GM21576 (cell line): ENCODE measurements around the gene ACSBG1.
"Not testable (repeated sequence)": the region's sequence is repeated elsewhere in the genome, so short reads cannot be mapped to it uniquely, and the experiment has no call there.

Experiments
- ATAC-seq: cut with Tn5 transposase; IDR thresholded peaks from one replicate; pipeline ENCODE4 v1.9.1; 2021; ENCODE audit warnings: mild to moderate bottlenecking, moderate library complexity; ENCODE audit not compliant: unreplicated experiment

The ACSBG1 gene

GRCh38 chr15:78251136-78251535, 16.8 kb upstream of the ACSBG1 start:
- ATAC-seq = no peak

DNA sequence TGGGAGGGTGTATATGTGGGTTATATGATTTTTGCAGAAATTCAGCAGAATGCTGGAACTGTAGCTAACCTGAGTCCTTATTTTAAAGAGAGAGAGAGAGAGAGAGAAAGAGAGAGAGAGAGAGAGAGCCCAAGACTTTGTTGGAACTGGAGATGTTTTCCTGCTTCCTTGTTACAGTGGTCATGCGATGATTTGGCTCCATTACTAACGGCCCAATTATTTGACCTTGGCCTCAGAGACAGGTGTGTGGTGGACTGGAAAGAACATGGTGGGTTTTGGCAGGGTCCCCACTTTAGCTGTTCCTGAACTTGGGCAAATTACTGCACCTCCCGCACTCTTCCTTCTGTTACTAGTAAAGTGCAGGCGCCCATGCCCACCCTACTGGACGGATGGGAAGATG, 14.8 kb upstream of the ACSBG1 start:
- no peak for ATAC-seq

DNA sequence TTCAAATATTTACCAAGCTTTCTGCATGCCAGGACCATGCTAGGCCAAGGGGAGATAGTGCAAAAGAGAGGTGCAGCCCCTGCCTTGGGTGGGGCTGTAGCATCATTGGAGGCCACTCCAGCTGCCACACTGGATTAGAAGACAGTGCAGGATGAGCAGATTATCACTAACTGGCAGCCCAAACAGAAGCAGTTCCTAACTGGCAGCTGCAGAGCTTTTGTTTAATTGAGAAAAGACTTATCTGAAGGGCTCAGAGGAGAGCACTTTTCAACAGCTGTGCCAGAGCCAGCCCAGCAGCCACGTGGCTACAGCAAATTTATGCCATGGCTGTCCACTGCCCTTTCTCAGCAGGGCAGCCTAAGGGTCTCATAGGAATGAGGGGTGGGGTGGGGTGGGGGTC, 13.5 kb upstream of the ACSBG1 start:
- ATAC-seq = no peak

DNA sequence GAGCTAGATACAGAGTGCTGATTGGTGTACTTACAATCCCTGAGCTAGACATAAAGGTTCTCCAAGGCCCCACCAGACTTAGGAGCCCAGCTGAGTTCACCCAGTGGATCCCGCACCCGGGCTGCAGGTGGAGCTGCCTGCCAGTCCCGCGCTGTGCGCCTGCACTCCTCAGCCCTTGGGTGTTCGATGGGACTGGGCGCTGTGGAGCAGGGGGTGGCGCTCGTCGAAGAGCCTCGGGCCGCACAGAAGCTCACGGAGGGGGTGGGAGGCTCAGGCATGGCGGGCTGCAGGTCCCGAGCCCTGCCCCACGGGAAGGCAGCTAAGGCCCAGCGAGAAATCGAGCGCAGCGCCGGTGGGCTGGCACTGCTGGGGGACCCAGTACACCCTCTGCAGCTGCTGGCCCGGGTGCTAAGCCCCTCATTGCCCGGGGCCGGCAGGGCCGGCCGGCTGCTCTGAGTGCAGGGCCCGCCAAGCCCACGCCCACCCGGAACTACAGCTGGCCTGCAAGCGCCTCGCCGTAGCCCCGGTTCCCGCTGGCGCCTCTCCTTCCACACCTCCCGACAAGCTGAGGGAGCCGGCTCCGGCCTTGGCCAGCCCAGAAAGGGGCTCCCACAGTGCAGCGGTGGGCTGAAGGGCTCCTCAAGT, 11.7 kb upstream of the ACSBG1 start:
- ATAC-seq = not testable (repeated sequence)

DNA sequence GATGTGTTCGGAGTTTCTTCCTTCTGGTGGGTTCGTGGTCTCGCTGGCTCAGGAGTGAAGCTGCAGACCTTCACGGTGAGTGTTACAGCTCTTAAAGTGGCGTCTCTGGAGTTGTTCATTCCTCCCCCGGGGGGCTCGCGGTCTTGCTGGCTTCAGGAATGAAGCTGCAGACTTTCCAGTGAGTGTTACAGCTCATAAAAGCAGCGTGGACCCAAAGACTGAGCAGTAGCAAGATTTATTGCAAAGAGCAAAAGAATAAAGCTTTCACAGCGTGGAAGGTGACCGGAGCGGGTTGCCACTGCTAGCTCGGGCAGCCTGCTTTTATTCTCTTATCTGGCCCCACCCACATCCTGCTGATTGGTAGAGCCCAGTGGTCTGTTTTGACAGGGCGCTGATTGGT, 11.0 kb upstream of the ACSBG1 start:
- ATAC-seq = not testable (repeated sequence)

- no peak for ATAC-seq
Observed at GRCh38 chr15:78244893-78245292, 10.5 kb upstream of the ACSBG1 start.

- ATAC-seq = no peak
Observed at GRCh38 chr15:78244101-78244500, 9.7 kb upstream of the ACSBG1 start.

GRCh38 chr15:78243491-78243941, 9.2 kb upstream of the ACSBG1 start:
- ATAC-seq = no peak

- no peak for ATAC-seq
Observed at GRCh38 chr15:78243058-78243457, 8.7 kb upstream of the ACSBG1 start.

DNA sequence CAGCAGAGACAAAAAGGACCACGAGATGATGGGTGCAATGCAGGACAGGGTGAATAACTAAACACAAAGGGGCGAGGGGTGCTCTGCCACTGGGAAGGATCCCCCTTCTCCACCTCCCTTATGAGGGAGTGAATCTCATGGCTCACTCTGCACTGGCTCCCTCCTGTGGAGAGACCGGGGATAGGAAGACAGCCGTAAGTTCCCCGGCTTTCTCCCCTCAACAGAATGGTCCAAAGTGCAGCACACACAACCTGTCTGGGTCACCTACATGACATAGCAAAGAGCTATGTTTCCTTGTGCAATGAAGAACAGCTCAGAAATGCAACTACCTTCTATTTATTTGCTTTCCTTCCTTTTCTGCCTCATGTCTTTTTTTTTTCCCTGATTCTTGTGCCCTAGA, 7.8 kb upstream of the ACSBG1 start:
- no peak for ATAC-seq

DNA sequence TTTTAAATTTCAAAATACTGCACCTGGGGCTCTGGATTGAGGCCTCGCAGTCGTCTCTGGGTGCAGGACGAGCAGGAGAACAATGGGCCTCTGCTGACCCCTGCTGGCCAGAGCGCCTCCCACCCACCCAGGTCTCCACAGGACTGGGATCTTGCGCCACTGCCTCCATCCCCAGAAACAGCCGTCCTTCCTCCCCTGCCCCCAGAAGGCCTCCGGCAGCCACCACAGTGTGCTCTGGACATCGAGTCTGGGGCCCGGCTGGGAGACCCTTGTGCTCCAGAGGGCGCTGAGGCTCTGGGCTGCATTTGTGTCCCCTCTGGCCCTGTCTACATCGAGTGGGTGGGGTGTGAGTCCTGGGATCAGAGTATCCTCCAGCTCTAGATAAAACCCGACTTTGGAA, 6.7 kb upstream of the ACSBG1 start:
- ATAC-seq = no peak

DNA sequence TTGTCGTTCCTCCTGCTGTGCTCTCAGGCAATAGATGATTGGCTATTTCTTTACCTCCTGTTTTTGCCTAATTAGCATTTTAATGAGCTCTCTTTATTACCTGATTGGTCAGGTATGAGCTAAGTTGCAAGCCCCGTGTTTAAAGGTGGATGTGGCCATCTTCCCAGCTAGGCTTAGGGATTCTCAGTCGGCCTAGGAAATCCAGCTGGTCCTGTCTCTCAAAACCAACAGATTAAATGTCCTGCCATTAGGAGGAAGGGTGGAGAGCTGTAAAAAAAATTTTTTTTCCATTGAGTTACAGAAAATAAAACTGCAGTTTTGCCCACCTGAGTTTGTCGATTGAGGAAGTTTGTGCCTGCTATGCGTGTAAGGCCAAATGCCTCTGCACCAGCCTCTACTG, 5.4 kb upstream of the ACSBG1 start:
- ATAC-seq = no peak

- ATAC-seq = no peak
Observed at GRCh38 chr15:78237146-78237545, 2.8 kb upstream of the ACSBG1 start.

DNA sequence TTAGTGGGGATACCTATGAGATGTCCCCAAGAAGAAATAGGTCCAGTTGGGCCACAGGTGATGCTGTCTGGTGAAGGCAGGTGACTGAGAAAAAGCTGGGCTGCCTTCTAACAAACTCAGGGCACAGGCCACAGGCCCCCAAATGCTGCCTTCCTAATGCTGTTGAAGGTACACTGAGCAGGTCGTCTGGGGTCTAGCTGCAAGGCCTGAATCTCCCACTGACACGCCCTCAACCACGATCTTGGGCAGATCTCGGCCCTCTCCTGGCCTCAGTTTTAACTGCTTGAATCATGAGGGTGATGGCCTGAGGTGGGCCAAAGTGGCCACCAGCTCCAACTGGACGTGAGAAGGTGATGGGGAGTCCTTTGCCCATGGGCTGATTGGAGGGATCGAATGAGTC, 2.1 kb upstream of the ACSBG1 start:
- no peak for ATAC-seq

DNA sequence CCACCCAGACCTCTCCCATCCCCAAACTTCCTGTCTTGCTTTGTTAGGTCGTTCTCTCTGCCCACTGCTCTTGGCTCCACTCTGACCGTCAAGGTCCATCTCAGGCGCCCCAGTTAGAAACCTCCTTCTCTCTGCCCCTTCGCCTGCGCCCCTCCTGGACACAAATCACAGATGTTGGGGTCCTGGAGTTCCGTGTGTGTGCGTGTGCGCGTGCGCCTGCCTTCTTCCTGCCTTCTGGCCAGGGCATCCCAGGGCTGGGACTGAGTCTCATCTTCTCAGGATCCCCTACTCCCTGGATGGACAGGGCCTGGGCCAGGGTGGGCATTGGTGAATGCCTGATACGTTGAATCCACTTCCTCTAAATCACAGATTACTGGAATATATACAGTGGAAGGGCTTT, 869 bp downstream of the ACSBG1 start:
- no peak for ATAC-seq

- ATAC-seq = no peak
Observed at GRCh38 chr15:78232951-78233350, 1.4 kb downstream of the ACSBG1 start.

GRCh38 chr15:78229431-78230406, 4.6 kb downstream of the ACSBG1 start:
- ATAC-seq = no peak

- no peak for ATAC-seq
Observed at GRCh38 chr15:78228356-78228996, 5.9 kb downstream of the ACSBG1 start.

- ATAC-seq = no peak
Observed at GRCh38 chr15:78225783-78226541, 8.4 kb downstream of the ACSBG1 start.

DNA sequence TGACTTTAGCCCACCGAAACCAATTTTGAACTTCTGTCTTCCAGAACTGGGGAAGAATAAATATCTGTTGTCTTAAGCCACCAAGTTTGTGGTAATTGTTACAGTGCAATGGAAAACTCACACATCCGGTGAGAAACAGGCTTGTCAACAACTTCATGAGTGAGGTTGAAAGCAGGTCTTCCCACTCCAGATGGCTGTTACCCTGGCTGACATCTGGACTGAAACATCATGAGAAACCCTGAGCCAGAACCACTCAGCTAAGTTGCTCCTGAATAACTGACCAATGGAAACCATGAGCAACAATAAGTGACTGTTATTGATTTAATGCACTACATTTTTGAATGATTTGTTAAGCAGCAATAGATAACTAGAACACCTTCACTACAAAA, 10.3 kb downstream of the ACSBG1 start:
- no peak for ATAC-seq
